Islet precursor cell (in vitro differentiated cells): Measurements from ENCODE around the gene SOX15.

ENCODE experiments used
- DNase-seq: peaks from one replicate; pipeline ENCODE4 v3.0.0-alpha.2; 2018

The SOX15 gene

DNA sequence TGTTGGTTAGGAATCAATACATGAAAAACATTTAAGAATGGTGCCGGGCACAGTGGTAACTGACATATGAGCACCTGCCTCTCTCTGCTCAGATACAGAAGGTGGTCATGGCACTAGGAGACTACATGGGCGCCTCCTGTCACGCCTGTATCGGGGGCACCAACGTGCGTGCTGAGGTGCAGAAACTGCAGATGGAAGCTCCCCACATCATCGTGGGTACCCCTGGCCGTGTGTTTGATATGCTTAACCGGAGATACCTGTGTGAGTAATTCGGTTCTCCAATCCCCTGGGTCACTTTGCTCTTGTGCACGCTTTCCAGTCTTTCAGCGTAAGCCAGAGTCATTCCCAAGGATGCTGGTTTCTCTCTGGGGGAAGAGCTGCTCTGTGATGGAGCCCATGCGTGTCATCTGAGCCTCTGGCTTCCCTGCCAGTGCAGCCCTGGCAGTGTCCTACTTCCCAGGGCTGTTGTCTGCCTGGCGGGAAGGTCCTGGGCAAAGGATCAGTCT, 13.4 kb downstream of the SOX15 start:
- DNase-seq = no peak

DNA sequence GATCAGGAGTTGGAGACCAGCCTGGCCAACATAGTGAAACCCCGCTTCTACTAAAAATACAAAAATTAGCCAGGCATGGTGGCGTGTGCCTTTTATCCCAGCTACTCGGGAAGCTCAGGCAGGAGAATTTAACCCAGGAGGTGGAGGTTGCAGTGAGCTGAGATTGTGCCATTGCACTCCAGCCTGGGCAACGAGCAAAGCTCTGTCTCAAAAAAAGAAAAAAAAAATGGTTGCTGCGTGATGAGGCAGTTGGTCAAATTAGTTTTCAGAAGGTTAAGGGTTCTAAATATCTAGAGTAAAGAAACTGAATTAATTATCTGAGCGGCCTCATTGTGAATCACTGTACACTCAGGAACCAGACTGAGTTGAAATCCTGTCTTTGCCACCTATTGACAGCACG, 13.9 kb downstream of the SOX15 start:
- DNase-seq = no peak

DNA sequence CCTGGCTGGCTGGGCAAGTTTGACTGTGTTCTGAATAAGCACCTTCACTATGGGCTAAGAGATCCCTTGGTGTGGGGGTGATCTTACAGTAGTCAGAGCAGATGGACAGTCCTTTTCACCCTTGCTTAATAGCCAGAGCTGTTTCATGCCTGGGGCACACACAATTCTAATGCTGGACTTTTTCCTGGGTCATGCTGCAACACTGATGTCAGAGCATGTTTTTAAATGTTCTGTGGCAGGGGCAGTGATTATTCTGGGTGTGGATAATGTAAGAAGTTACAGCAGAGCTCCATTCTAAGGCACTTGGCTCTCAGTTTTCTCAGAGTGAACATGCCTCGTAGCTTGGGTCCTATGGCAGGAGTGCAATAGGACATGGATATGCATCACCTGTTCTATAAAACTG, 14.4 kb downstream of the SOX15 start:
- no peak for DNase-seq

DNA sequence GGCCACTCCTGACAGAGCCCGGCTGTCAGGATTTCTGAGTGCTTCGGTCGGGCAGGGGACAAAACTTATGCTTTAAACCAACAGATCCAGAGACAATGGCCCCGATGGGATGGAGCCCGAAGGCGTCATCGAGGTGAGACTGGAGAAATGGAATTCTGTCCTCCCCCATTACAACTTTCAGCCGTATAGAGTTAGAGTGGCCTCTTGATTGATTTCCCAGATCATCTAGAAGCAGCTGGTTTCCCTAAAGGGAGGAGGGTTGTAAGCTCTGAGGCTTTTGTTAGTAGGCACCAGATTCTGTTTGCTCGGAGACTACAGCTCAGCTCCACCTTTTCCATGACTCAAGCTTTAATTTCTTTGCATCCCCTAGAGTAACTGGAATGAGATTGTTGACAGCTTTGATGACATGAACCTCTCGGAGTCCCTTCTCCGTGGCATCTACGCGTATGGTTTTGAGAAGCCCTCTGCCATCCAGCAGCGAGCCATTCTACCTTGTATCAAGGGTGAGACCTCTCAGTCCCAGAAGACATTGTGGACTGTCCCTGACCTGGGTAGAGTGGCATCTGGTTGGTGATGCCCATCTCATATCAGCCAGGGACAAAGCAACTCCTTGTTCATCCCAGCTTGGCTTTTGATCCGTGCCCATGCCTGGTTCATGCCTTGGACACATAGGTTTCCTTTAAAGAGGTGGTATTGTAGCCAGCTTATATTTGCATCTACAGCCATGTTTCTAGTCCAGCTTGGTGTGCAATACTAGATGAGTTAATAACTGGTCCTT, 15.5 kb downstream of the SOX15 start:
- no peak for DNase-seq

DNA sequence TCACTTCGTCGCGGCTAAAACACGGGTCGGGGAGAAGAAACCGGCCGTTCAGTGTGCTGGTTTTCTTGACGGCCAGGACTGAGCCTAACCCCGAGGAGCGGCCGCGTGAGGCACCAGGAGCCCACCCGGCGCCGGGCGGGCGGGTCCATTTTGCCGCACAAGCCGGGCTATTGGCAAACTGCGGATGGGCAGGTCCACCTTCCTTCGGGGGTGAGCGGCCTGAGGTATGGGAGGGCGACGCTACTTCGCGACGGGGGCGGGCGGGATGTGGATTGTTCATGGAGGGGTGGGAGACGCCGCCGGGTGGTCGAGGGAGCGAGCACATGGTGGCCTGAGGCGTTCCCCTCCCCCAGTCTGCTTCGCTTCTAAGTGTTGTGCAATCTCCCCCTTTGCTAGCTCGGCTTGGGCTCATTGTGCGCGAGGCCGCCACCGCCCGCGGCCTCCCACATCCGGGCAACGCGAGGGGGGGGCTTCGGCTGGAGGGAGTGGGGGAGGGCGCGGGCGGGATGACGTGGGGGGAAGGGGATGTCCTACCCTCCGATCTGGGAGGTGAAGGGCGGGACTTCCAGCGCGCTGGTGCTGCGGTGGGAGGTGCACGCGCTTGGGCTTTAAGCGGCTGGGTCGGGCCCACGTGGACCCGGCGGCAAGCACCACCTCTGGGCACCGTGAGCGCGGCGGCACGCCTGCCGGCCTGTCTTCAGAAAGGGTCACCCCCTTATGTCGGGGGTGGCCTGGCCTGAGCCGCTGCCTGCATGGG, 16.4 kb downstream of the SOX15 start:
- DNase-seq = peak; percentile 96

DNA sequence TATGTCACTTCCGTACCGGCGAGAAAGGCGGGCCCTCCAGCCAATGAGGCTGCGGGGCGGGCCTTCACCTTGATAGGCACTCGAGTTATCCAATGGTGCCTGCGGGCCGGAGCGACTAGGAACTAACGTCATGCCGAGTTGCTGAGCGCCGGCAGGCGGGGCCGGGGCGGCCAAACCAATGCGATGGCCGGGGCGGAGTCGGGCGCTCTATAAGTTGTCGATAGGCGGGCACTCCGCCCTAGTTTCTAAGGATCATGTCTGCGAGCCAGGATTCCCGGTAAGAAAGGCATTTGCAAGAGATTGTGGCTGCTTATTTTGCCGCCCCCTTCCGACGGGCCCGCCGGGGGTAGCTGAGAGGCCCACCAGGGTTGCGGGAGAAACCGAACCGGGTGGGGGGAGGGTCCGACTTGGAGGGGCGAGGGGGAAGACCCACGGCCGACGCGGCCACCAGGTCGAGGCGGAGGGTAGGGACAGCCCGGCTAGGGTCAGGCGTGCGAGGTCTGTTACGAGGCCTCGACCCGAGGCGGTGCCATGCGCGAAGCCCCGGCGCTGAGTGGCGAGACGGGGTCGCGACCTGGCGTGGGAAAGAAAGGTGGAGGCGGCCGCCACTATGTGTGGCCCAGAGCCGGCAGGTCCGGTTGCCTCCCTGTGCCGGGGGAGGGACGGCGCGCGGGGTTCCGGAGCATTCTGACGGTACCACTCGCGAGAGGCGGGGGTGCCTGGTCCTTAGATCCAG, 17.1 kb downstream of the SOX15 start:
- peak; percentile 100 for DNase-seq

DNA sequence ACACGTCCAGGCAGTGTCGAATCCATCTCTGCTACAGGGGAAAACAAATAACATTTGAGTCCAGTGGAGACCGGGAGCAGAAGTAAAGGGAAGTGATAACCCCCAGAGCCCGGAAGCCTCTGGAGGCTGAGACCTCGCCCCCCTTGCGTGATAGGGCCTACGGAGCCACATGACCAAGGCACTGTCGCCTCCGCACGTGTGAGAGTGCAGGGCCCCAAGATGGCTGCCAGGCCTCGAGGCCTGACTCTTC, 17.6 kb downstream of the SOX15 start:
- no peak for DNase-seq

DNA sequence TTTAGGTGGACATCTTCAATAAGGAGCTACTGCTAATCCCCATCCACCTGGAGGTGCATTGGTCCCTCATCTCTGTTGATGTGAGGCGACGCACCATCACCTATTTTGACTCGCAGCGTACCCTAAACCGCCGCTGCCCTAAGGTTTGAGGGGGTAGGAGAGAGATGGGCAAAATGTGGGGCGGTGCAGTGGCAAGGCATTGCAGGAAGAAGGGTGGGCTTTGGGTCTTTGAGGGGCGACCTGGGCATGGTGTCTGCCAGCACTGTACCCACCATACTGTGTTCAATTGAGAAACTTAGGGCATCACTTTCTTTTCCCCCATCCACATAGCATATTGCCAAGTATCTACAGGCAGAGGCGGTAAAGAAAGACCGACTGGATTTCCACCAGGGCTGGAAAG, 19.5 kb downstream of the SOX15 start:
- DNase-seq = no peak

DNA sequence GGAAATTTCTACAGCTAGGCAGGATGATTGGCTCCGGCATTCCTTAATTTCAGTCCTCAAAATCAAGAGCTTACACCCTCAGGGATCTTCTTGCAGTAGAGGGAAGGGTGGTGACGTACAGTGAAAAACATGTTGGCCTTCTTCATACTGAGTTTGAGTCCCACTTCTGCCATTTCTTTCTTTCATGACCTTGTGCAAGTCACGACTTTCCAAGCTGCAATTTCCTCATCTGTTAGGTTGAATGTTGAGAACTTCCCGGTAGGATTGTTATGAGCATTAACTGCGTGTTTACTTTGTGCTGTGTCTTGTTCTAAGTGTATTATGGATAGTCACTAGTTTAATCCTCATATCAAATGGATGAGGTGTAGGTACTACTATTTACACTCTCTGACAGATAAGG, 20.3 kb downstream of the SOX15 start:
- DNase-seq = no peak

DNA sequence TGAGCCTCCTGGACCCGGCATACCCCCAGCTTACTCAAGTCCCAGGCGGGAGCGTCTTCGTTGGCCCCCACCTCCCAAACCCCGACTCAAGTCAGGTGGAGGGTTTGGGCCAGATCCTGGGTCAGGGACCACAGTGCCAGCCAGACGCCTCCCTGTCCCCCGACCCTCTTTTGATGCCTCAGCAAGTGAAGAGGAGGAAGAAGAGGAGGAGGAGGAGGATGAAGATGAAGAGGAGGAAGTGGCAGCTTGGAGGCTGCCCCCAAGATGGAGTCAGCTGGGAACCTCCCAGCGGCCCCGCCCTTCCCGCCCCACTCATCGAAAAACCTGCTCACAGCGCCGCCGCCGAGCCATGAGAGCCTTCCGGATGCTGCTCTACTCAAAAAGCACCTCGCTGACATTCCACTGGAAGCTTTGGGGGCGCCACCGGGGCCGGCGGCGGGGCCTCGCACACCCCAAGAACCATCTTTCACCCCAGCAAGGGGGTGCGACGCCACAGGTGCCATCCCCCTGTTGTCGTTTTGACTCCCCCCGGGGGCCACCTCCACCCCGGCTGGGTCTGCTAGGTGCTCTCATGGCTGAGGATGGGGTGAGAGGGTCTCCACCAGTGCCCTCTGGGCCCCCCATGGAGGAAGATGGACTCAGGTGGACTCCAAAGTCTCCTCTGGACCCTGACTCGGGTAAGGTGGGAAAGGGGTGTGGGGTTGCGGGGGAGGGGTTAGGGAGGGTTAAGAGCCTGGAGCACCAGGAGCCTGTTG, 26.6 kb downstream of the SOX15 start:
- DNase-seq = no peak

DNA sequence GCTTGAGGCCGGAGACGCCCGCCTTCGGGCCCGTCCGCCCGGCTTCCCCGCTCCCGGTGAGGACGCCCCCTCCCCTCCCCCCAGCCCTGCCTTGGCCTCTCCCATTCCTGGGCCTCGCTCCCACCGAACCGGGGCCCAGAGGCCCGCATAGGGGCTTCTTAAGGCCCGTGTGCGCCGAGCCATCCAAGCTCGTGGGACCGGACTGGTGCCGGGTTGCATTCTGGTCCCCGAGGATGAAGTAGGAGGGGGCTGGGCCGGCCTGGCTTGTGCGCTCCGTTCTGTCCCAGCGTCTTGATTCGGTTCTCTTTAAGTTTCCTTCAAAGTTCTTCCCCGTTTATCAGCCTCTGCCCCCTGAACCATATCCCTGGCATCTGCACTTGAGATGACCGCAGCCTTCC, 27.7 kb downstream of the SOX15 start:
- DNase-seq = no peak

DNA sequence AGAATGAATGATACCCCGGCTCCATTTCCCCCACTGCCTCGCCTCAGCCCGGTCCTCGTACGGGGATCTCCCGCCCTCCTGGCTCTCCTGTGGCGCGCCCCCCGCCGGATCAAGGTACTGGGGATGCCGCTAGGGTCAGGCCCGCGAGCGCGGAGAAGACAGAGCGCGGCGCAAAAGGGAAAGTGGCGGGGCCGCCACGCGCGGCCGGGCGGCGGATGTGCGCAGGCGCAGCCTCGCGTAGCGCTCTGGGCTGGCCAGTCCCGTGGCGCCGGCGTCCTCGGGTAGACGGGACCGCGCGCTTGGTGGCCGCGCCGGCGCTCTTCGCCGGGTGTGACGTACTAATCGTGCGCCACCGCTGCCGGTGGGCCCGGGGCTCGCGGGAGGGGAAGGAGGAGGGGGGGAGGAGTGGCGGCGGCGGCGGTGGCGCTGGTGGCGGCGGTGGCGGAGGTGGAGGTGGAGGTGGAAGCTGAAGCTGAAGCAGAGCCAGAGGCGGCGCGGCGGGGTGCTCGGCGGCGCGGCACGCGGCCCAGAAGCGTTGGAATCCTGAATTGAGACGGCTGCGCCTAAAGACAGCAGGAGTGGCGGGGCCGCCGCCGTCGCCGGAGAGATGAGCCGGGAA, 28.2 kb downstream of the SOX15 start, which contains the start of gene SENP3:
Gene SENP3, plus strand, starts transcription at position 331 of the 619 bp plus-strand sequence. CDS start 1,158 bp downstream, outside the sequence.
- peak; percentile 95 for DNase-seq

DNA sequence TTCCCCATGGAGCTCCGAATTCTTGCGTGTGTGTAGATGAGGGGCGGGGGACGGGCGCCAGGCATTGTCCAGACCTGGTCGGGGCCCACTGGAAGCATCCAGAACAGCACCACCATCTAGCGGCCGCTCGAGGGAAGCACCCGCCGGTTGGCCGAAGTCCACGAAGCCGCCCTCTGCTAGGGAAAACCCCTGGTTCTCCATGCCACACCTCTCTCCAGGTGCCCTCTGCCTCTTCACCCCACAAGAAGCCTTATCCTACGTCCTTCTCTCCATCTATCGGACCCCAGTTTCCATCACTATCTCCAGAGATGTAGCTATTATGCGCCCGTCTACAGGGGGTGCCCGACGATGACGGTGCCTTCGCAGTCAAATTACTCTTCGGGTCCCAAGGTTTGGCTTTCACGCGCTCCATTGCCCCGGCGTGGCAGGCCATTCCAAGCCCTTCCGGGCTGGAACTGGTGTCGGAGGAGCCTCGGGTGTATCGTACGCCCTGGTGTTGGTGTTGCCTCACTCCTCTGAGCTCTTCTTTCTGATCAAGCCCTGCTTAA, 28.8 kb downstream of the SOX15 start:
- peak; percentile 98 for DNase-seq

DNA sequence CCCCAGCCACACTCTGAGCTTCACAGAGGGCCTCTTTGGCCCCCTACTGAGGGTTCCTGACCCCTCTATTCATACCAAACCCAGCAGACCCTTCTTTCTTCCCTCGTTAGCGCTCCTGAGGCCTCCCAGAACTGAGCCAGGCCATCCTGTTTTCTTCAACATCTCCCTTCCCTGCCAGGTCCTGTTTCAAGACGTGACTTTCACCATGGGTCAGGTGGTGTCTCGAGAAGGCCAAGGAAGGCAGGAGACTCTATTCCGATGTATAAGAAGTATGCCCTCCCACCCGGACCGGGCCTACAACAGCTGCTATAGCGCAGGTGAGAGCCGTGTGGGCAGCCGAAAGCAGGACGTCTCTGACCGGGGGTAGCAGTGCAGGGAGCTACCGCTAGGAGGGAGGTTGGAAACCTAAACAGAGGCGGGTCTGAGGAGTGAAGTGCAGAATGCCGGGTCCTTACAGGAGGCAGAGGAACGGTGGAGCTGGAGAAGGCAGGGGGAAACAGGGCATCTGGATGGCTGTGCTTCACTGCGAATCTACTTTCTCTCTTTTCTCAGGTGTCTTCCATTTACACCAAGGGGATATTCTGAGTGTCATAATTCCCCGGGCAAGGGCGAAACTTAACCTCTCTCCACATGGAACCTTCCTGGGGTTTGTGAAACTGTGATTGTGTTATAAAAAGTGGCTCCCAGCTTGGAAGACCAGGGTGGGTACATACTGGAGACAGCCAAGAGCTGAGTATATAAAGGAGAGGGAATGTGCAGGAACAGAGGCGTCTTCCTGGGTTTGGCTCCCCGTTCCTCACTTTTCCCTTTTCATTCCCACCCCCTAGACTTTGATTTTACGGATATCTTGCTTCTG, 29.5 kb downstream of the SOX15 start:
- DNase-seq = peak; percentile 96

DNA sequence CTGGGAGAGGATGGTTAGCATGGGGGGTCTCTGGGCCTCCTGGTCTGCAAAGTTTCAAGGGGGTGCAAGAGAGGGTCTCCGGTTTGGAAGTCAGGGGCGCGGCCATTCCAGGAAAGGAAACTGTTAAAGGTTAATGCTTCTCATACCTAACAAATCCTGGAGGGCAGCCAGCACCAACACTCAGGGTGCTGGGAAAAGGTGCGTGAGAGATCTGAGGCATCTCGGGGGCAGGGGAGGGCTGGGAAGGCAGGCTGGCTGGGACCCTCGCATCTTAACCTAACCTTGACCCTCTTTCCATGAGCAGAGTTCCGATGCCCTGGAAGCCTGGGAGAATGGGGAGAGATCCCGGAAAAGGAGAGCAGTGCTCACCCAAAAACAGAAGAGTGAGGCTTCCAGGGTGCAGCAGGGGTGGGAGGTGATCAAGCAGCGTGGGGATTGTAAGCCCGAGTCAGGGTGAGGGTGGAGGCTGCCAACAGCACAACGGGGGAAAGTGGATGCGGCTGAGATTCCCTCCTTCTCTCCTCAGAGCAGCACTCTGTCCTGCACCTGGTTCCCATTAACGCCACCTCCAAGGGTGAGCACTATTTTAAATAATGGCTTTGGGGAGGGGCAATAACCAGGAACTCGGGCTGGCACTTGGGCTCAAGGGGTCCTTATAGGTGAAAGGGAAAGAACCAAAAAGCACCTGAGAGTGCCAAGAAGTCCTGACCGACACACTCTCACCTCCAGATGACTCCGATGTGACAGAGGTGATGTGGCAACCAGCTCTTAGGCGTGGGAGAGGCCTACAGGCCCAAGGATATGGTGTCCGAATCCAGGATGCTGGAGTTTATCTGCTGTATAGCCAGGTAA, 30.3 kb downstream of the SOX15 start:
- peak; percentile 43 for DNase-seq

DNA sequence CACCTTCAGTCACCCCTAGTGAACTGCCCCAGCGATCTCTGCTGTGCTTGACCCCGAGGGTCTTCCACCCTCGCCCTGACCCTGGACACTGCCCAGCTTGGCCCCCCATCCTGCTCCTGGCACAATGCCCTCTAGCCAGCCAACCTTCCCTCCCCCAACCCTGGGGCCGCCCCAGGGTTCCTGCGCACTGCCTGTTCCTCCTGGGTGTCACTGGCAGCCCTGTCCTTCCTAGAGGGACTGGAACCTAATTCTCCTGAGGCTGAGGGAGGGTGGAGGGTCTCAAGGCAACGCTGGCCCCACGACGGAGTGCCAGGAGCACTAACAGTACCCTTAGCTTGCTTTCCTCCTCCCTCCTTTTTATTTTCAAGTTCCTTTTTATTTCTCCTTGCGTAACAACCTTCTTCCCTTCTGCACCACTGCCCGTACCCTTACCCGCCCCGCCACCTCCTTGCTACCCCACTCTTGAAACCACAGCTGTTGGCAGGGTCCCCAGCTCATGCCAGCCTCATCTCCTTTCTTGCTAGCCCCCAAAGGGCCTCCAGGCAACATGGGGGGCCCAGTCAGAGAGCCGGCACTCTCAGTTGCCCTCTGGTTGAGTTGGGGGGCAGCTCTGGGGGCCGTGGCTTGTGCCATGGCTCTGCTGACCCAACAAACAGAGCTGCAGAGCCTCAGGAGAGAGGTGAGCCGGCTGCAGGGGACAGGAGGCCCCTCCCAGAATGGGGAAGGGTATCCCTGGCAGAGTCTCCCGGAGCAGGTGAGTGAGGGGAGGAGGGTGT, 31.2 kb downstream of the SOX15 start, which contains the start of gene TNFSF13:
Gene TNFSF13, plus strand, starts transcription at position 207 of the 776 bp plus-strand sequence. Its CDS starts 290 bp downstream, at position 497.
- peak; percentile 49 for DNase-seq

DNA sequence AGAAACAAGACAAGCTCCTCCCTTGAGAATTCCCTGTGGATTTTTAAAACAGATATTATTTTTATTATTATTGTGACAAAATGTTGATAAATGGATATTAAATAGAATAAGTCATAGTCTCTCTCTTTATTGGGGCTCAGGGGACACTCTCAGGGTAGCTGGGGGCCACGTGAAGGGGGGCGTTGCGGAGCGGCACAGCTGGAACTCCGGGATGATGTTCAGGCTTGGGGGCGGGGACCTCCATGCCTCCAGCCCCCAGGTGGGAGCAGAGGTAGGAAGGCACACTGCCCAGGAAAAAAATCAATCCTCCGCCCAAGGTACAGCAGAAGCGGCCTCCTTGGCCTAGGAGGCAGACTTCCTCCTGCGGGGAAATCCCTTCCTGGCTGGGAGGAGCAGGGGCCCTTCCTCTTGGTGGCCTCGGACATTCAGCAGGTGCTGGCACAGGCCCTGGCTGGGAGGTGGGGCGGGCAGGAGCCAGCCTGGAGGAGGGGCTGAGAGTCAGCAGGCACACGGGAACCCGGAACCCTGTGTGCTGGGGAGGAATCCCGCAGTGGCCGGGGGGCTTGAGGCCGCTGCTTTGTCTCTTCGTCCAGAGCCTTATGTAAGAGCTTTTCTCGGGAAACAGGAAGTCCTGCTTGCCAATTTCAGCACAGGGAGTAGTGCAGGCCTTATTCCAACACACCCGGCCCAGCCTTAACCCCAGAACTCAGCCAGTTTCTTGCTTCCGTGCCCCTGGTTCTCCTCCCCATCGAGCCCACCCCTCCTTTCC, 31.9 kb downstream of the SOX15 start:
- peak; percentile 89 for DNase-seq

DNA sequence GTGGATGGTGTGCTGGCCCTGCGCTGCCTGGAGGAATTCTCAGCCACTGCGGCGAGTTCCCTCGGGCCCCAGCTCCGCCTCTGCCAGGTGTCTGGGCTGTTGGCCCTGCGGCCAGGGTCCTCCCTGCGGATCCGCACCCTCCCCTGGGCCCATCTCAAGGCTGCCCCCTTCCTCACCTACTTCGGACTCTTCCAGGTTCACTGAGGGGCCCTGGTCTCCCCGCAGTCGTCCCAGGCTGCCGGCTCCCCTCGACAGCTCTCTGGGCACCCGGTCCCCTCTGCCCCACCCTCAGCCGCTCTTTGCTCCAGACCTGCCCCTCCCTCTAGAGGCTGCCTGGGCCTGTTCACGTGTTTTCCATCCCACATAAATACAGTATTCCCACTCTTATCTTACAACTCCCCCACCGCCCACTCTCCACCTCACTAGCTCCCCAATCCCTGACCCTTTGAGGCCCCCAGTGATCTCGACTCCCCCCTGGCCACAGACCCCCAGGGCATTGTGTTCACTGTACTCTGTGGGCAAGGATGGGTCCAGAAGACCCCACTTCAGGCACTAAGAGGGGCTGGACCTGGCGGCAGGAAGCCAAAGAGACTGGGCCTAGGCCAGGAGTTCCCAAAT, 32.6 kb downstream of the SOX15 start:
- DNase-seq = no peak
